Heart right ventricle (tissue), 16 donors: Measurements from ENCODE around the gene GPR65. TPM values are rescaled to one million over a fixed set of nuclear protein-coding genes. Genes with fewer than 3 reads are reported as not detected.

Experiments
- ATAC-seq, 8 donors: fragments of 200-7000 bp; cut with Tn5 transposase; one replicate each; pipeline ENCODE4 v1.9.1; 2020; ENCODE audit warnings: mild to moderate bottlenecking in 8 of 8, moderate library complexity in 8 of 8, moderate number of reproducible peaks in 1 of 8
- DNase-seq, 2 donors: peaks; one replicate each; pipeline ENCODE4 v3.0.0-alpha.2; 2020
- H3K27ac ChIP-seq, 10 donors: fragments of 200-600 bp; sonication (generic) in 2 of 10; one replicate each; pipeline versions ENCODE4 v1.5.0 to v1.8.0; 2020 to 2022; ENCODE audit warnings: mild to moderate bottlenecking in 3 of 10
- H3K27me3 ChIP-seq, 7 donors: fragments of 200-600 bp; one replicate each; pipeline ENCODE4 v1.8.0; 2021 to 2022; ENCODE audit warnings: mild to moderate bottlenecking in 2 of 7
- H3K36me3 ChIP-seq, 9 donors: fragments of 200-600 bp; sonication (generic) in 1 of 9; one replicate each; pipeline versions ENCODE4 v1.5.0 to v1.8.0; 2020 to 2022; ENCODE audit warnings: mild to moderate bottlenecking in 2 of 9
- H3K4me1 ChIP-seq, 9 donors: fragments of 200-600 bp; sonication (generic) in 1 of 9; one replicate each; pipeline versions ENCODE4 v1.5.0 to v1.8.0; 2020 to 2022; ENCODE audit warnings: mild to moderate bottlenecking in 4 of 9
- H3K4me3 ChIP-seq, 10 donors: fragments of 200-600 bp; sonication (generic) in 2 of 10; one replicate each; pipeline versions ENCODE4 v1.5.0 to v1.8.0; 2020 to 2022; ENCODE audit warnings: mild to moderate bottlenecking in 7 of 10, moderate library complexity in 2 of 10
- H3K9me3 ChIP-seq, 11 donors: fragments of 200-600 bp in 10 of 11; sonication (generic) in 2 of 11; one replicate each; pipeline versions ENCODE4 v1.5.0 to v1.8.0; 2013 to 2022; ENCODE audit warnings: mild to moderate bottlenecking in 2 of 11, control low read depth in 1 of 11, moderate library complexity in 1 of 11
- WGBS, 2 donors: extraction: QIAGEN DNeasy Blood & Tissue Kit; methylation state at CpG; one replicate each; pipeline ENCODE4 v1.1.7; 2013; ENCODE audit warnings: inconsistent platforms in 1 of 2; 5-methylcytosine and 5-hydroxymethylcytosine counted together
- intact Hi-C, 10 donors: fragments of 100-400 bp; cut with DNase I; formaldehyde crosslinking; loops; one replicate each; pipeline versions ENCODE4 v1.11.1 to v1.14.2; 2022
- polyA plus RNA-seq, 2 donors: library from polyadenylated mRNA; stranded (reverse); fragments of 200-250 nt; gene quantifications; one replicate each; pipeline ENCODE4 v1.2.3, GENCODE V29; 2013
- total RNA-seq, 10 donors: library from RNA; stranded (reverse); fragmentation: NEBNext Ultra II Directional in 3 of 10; extraction: Animal tissue kit (Norgen Biotek cat#: 25700) in 3 of 10; gene quantifications; one replicate each; pipeline versions ENCODE4 v1.2.1 to v1.2.4, GENCODE V29; 2021 to 2023
- TF ChIP-seq, protein P1 (sequence below), 9 donors: fragments of 200-600 bp; sonication (generic) in 2 of 9; IDR thresholded peaks; one replicate each; pipeline versions ENCODE4 v1.5.0 to v1.8.0; 2021 to 2022; ENCODE audit warnings: antibody characterized with exemption in 9 of 9, mild to moderate bottlenecking in 5 of 9, moderate library complexity in 1 of 9
- donor health status: Arrhythmogenic right ventricular cardiomyopathy.
- donor health status: ischemic (EF 13 %, LVEDD 7.1; RV severe dilation, severe dysfunction).
- donor health status: healthy with polysubstance abuse.
- donor health status: DM: no; HTN: yes; CAD: no.
- donor health status: DM: no; HTN: no; CAD: no.
- donor health status: ischemic (EF 25% LVEDD 6.9; RV normal size, moderate dysfunction).
- donor health status: ischemic (EF 25% LVEDD 5.7; RV mildly dilated, moderate dysfunction).
- donor health status: healthy.
- donor health status: DM: yes; HTN: yes; CAD: no.
- donor health status: Ischemic cardiomyopathy.
- donor health status: ischemic (EF 35%, LVEDD 5.7; RV mildly dilated, moderate dysfunction).
- donor health status: nonischemic (EF 11% LVEDD 7.7; RV severe dilation, severe dysfunction).
- donor health status: DM: yes; HTN: yes; CAD: no.
- donor health status: PGD.
- donor health status: ischemic (EF 29% LVEDD 5.4; RV normal size, mild dysfunction).
- donor health status: nonischemic (EF 23%, LVEDD 6.1; RV moderate dilation, normal function).

GPR65 gene
- total and polyA plus RNA-seq, 12 donors: 0.09 to 3.2 (median 0.29) TPM

DNA sequence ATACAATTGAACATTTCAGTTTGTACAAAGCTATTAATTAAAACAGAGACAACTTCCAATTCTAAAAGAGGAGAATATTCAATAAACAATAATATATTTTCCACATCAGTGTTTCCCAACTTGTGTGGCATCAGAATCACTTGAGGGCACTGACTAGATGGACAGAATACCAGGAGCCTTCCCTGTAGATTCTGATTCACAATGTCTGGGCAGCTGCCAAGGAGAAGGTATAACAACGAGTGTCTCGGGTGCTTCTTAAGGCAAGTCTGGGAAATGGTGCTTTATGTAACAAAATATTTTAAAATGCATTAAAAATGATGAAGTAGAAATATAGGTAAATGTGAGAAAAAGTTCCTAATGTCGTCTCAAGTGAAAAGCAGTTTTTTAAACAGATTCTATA, 38.1 kb upstream of the GPR65 start:
- no peaks in the 10 kb centered on the region for H3K9me3 ChIP-seq
- DNase-seq (no peak), ATAC-seq (no peak)
- H3K4me3 ChIP-seq: no peak overlapping the region
- intact Hi-C loops: no loop called here
- no peaks in the 10 kb centered on the region for H3K27me3 ChIP-seq
- TF ChIP-seq, protein P1, sequence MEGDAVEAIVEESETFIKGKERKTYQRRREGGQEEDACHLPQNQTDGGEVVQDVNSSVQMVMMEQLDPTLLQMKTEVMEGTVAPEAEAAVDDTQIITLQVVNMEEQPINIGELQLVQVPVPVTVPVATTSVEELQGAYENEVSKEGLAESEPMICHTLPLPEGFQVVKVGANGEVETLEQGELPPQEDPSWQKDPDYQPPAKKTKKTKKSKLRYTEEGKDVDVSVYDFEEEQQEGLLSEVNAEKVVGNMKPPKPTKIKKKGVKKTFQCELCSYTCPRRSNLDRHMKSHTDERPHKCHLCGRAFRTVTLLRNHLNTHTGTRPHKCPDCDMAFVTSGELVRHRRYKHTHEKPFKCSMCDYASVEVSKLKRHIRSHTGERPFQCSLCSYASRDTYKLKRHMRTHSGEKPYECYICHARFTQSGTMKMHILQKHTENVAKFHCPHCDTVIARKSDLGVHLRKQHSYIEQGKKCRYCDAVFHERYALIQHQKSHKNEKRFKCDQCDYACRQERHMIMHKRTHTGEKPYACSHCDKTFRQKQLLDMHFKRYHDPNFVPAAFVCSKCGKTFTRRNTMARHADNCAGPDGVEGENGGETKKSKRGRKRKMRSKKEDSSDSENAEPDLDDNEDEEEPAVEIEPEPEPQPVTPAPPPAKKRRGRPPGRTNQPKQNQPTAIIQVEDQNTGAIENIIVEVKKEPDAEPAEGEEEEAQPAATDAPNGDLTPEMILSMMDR (IDR thresholded peaks at IDR 0.05): no peak
- 80 to 89% methylated on average over 3 of the region's 3 CpGs for WGBS, 2 donors
- H3K27ac ChIP-seq: no peak overlapping the region
- no peaks in the 10 kb centered on the region for H3K4me1 ChIP-seq
- H3K36me3 ChIP-seq: peaks cover 0 to 91% (median 9%) of the 10 kb centered on the region in 9 donors

DNA sequence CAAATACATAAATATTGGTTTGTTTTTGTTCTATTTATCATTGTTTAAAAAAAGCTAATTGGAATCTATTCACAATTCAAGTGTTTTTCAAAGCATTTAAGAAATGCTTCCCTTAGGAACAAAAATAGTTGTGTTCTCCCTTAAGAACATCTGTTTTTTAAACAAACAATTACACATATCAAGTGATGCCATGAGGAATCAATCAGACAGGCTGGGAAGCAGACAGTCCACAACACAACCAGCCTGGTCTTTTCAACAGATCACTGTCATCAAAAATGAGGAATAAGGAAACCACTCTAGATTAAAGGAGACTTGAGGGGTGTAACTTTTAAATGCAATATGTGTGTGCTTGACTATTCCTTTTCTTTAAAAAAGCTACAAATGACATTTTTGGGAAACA, 37.4 kb upstream of the GPR65 start:
- Histone ChIP-seq H3K27ac (no peak overlapping the region), H3K9me3 (no peaks in the 10 kb centered on the region), H3K4me3 (no peak overlapping the region), H3K36me3 (peaks cover 0 to 93% (median 7%) of the 10 kb centered on the region in 9 donors), H3K27me3 (no peaks in the 10 kb centered on the region), H3K4me1 (no peaks in the 10 kb centered on the region)
- DNase-seq (no peak), ATAC-seq (no peak)
- TF ChIP-seq, protein P1 (IDR thresholded peaks at IDR 0.05): no peak
- intact Hi-C loops: no loop called here

DNA sequence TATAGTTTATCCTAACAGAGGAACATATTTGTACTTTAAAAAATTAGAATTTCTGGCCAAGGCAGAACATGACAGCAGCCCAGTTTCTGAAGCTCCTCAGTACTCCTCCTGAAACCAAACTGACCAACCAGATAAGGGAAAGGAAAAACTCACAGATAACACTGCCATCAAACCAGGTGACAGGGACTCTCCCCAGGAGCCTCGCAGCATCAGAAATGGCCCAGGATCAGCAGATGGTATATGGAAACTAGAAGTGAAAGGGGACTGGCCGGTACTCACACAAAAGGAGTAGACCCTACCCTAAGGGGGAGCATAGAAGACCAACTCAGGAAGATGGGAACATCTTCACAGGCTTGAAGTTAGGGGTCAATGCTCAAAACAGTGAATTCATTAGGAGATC, 33.9 kb upstream of the GPR65 start:
- H3K4me1 ChIP-seq: no peaks in the 10 kb centered on the region
- H3K4me3 ChIP-seq: no peak overlapping the region
- no peak for DNase-seq
- peaks cover 0 to 95% (median 7%) of the 10 kb centered on the region in 9 donors for H3K36me3 ChIP-seq
- no peak for ATAC-seq
- H3K9me3 ChIP-seq: no peaks in the 10 kb centered on the region
- WGBS, 2 donors: 84 to 95% methylated on average over 2 of the region's 2 CpGs
- no peak overlapping the region for H3K27ac ChIP-seq
- intact Hi-C loops: no loop called here
- no peaks in the 10 kb centered on the region for H3K27me3 ChIP-seq
- TF ChIP-seq, protein P1 (IDR thresholded peaks at IDR 0.05): no peak

DNA sequence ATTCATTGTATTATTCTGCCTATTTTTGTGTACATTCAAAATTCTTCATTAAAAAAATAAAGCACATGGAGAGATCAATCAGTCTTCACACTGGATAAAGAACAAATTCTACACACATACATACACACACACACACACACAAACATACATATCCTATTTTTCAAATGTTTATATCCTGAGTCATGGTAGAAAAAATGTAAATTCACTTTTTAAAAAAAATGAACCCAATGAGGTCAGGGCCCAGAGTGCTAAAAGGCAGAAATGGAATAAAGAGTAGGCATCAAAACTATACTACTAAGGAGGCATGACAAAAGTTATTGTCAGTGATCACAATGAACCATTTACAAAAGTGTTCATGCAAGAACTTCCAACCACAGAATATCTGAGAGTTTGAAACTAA, 29.3 kb upstream of the GPR65 start:
- H3K36me3 ChIP-seq: peaks cover 0 to 82% (median 7%) of the 10 kb centered on the region in 9 donors
- no peaks in the 10 kb centered on the region for H3K4me1 ChIP-seq
- TF ChIP-seq, protein P1 (IDR thresholded peaks at IDR 0.05): no peak
- intact Hi-C loops: no loop called here
- H3K4me3 ChIP-seq: no peak overlapping the region
- H3K27me3 ChIP-seq: no peaks in the 10 kb centered on the region
- no peaks in the 10 kb centered on the region for H3K9me3 ChIP-seq
- DNase-seq (no peak), ATAC-seq (no peak)
- H3K27ac ChIP-seq: no peak overlapping the region

DNA sequence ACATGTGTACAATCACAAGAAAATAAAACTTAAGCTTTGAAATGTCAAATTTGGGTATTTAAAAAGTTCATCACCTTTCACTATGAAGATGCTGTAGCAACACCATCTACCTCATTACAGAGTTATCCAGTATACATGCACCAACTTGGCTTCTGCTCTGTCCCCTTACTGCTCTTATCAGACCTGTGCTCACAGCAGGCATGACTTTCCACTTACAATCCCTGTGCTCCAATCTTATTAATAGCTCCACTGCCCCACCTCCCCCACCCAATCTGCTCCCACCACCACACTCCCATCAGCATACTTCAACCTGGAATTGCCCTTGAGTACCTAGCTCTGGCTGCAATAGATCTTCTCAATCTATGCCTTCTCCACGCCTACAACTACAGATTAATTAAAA, 25.2 kb upstream of the GPR65 start:
- H3K27ac ChIP-seq: no peak overlapping the region
- H3K27me3 ChIP-seq: no peaks in the 10 kb centered on the region
- no peaks in the 10 kb centered on the region for H3K9me3 ChIP-seq
- WGBS, 2 donors: 90% methylated on average over 1 of the region's 1 CpG
- DNase-seq (no peak), ATAC-seq (peak; percentile 52 to 91 (median 81))
- H3K4me3 ChIP-seq: no peak overlapping the region
- no peaks in the 10 kb centered on the region for H3K4me1 ChIP-seq
- TF ChIP-seq, protein P1 (IDR thresholded peaks at IDR 0.05): no peak
- peaks cover 0 to 73% (median 8%) of the 10 kb centered on the region in 9 donors for H3K36me3 ChIP-seq
- intact Hi-C loops: no loop called here
